OCI-LY7 (cell line): ENCODE data around the gene TUBGCP2. TPM values are rescaled to one million over a fixed set of nuclear protein-coding genes. Genes with fewer than 3 reads are reported as not detected.

Experiments
- BruUV-seq: library from RNA; stranded (reverse); fragments of 400-500 nt; replicated peaks from 2 replicates; lab custom pipeline; 2021; lab: Mats Ljungman, UMichigan
- CTCF ChIA-PET: fragments of 300-600 bp; sonication (Branson Sonifier 250); formaldehyde crosslinking; loops from one replicate; lab custom pipeline; 2022; ENCODE audit warnings: antibody characterized with exemption; ENCODE audit not compliant: unreplicated experiment; lab: Charles Lee
- POLR2A ChIA-PET: fragments of 300-600 bp; sonication (Branson Sonifier 250); formaldehyde crosslinking; loops from one replicate; lab custom pipeline; 2022; ENCODE audit warnings: antibody characterized with exemption; lab: Charles Lee
- DNase-seq: peaks from one replicate; pipeline ENCODE4 v3.0.0-alpha.2; 2015; ENCODE audit warnings: low spot score
- H2AFZ ChIP-seq: fragments of 200-600 bp; sonication (generic), shearing (Covaris generic); 2 replicates; pipeline ENCODE4 v1.6.1; 2014; ENCODE audit warnings: mild to moderate bottlenecking, antibody characterized with exemption, low read length, moderate library complexity
- H3K27ac ChIP-seq: fragments of 200-600 bp; sonication (generic); 2 replicates; pipeline ENCODE4 v1.5.1; 2014; ENCODE audit warnings: mixed run types, low read depth, mild to moderate bottlenecking, moderate library complexity, low read length, inconsistent platforms; ENCODE audit not compliant: poor library complexity, severe bottlenecking
- H3K36me3 ChIP-seq: fragments of 200-600 bp; sonication (generic); 2 replicates; pipeline ENCODE4 v1.6.1; 2014; ENCODE audit warnings: mild to moderate bottlenecking, antibody characterized with exemption, low read length, moderate library complexity, mixed read lengths; ENCODE audit not compliant: insufficient read depth
- H3K4me1 ChIP-seq: fragments of 200-600 bp; sonication (generic); 2 replicates; pipeline ENCODE4 v1.5.1; 2014; ENCODE audit warnings: mild to moderate bottlenecking, low read length; ENCODE audit not compliant: insufficient read depth, poor library complexity, severe bottlenecking
- H3K4me2 ChIP-seq: fragments of 200-600 bp; sonication (generic); 2 replicates; pipeline ENCODE4 v1.6.1; 2014; ENCODE audit warnings: mild to moderate bottlenecking, low read length
- H3K4me3 ChIP-seq: fragments of 200-600 bp; sonication (generic); 2 replicates; pipeline ENCODE4 v1.5.1; 2014; ENCODE audit warnings: mild to moderate bottlenecking, low read depth, low read length; ENCODE audit not compliant: poor library complexity, severe bottlenecking
- H3K79me2 ChIP-seq: fragments of 200-600 bp; sonication (generic); 2 replicates; pipeline ENCODE4 v1.6.1; 2016; ENCODE audit warnings: low read depth, mild to moderate bottlenecking, low read length, moderate library complexity, mixed read lengths; ENCODE audit not compliant: insufficient read depth
- H3K9me2 ChIP-seq: fragments of 200-600 bp; sonication (generic); 2 replicates; pipeline ENCODE4 v1.6.1; 2016; ENCODE audit warnings: mild to moderate bottlenecking, low read length, mixed read lengths; ENCODE audit not compliant: insufficient read depth
- H3K9me3 ChIP-seq: fragments of 200-600 bp; sonication (generic); 2 replicates; pipeline ENCODE4 v1.6.1; 2014; ENCODE audit warnings: mild to moderate bottlenecking, mixed run types, low read length, mixed read lengths
- H4K20me1 ChIP-seq: fragments of 200-600 bp; sonication (generic); 2 replicates; pipeline ENCODE4 v1.6.1; 2014; ENCODE audit warnings: mild to moderate bottlenecking, antibody characterized with exemption, low read length, moderate library complexity, mixed read lengths; ENCODE audit not compliant: insufficient read depth
- EZH2phosphoT487 ChIP-seq: fragments of 200-600 bp; sonication (generic); IDR thresholded peaks from 2 replicates; pipeline ENCODE4 v1.6.1; 2018; ENCODE audit warnings: low read depth, borderline replicate concordance, mild to moderate bottlenecking, mixed run types, antibody characterized with exemption, low read length, moderate library complexity, mixed read lengths
- intact Hi-C: fragments of 100-400 bp; cut with micrococcal nuclease; formaldehyde crosslinking; loops from one replicate; pipeline ENCODE4 v1.10.0; 2022; ENCODE audit not compliant: unreplicated experiment
- total RNA-seq, 2 experiments: library from RNA; depleted of rRNA in 1 of 2; stranded (reverse); fragments of >200 nt in 1 of 2; shearing (Covaris generic) in 1 of 2; gene quantifications; 2 replicates each; pipeline ENCODE4 v1.2.3, GENCODE V29; 2014 to 2022
- TF ChIP-seq, protein P1 (sequence below): fragments of 200-600 bp; sonication (generic); conservative IDR thresholded peaks from 2 replicates; pipeline ENCODE4 v1.5.1; 2014; ENCODE audit warnings: mild to moderate bottlenecking, antibody characterized with exemption, low read length, moderate library complexity, mixed read lengths

Gene TUBGCP2
- total RNA-seq, 2 experiments from 2014 or later, result 40.5 to 56.1 TPM

- CTCF ChIA-PET, result no interaction called here
- Histone ChIP-seq H3K79me2 (peaks cover 20% of the 10 kb centered on the region), H3K4me3 (no peak overlapping the region), H2AFZ (no peak overlapping the region), H3K9me3 (no peaks in the 10 kb centered on the region), H4K20me1 (no peaks in the 10 kb centered on the region), H3K27ac (no peak overlapping the region), H3K4me2 (no peak overlapping the region), H3K36me3 (peaks cover 48% of the 10 kb centered on the region), H3K4me1 (peaks cover 1% of the 10 kb centered on the region), H3K9me2 (no peaks in the 10 kb centered on the region)
- intact Hi-C loops, result no loop called here
- POLR2A ChIA-PET, result no interaction called here
- BruUV-seq, result no TSS peak
- DNase-seq, result no peak
- no peak for TF ChIP-seq EZH2phosphoT487
- TF ChIP-seq, protein P1, sequence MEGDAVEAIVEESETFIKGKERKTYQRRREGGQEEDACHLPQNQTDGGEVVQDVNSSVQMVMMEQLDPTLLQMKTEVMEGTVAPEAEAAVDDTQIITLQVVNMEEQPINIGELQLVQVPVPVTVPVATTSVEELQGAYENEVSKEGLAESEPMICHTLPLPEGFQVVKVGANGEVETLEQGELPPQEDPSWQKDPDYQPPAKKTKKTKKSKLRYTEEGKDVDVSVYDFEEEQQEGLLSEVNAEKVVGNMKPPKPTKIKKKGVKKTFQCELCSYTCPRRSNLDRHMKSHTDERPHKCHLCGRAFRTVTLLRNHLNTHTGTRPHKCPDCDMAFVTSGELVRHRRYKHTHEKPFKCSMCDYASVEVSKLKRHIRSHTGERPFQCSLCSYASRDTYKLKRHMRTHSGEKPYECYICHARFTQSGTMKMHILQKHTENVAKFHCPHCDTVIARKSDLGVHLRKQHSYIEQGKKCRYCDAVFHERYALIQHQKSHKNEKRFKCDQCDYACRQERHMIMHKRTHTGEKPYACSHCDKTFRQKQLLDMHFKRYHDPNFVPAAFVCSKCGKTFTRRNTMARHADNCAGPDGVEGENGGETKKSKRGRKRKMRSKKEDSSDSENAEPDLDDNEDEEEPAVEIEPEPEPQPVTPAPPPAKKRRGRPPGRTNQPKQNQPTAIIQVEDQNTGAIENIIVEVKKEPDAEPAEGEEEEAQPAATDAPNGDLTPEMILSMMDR, result peak; percentile 12; the same call in 1 of the 2 replicates
Observed at GRCh38 chr10:133302230-133302629, 6.4 kb downstream of the TUBGCP2 start.

- Histone ChIP-seq H3K4me2 (no peak overlapping the region), H3K4me3 (no peak overlapping the region), H4K20me1 (no peaks in the 10 kb centered on the region), H3K36me3 (peaks cover 70% of the 10 kb centered on the region), H3K79me2 (peaks cover 4% of the 10 kb centered on the region; the same call in 1 of the 2 replicates), H3K27ac (no peak overlapping the region), H3K9me3 (no peaks in the 10 kb centered on the region), H2AFZ (no peak overlapping the region), H3K4me1 (no peaks in the 10 kb centered on the region), H3K9me2 (no peaks in the 10 kb centered on the region)
- POLR2A ChIA-PET, result interaction anchor here (1.1 kb wide), 1 partner anchor 15 kb away, joined by 3 read pairs; no protein-coding TSS in a partner anchor
- intact Hi-C loops, result no loop called here
- no peak for TF ChIP-seq EZH2phosphoT487
- TF ChIP-seq, protein P1, result no peak
- DNase-seq, result no peak
- CTCF ChIA-PET, result no interaction called here
- no TSS peak for BruUV-seq
Observed at GRCh38 chr10:133299738-133300137, 8.9 kb downstream of the TUBGCP2 start.

DNA sequence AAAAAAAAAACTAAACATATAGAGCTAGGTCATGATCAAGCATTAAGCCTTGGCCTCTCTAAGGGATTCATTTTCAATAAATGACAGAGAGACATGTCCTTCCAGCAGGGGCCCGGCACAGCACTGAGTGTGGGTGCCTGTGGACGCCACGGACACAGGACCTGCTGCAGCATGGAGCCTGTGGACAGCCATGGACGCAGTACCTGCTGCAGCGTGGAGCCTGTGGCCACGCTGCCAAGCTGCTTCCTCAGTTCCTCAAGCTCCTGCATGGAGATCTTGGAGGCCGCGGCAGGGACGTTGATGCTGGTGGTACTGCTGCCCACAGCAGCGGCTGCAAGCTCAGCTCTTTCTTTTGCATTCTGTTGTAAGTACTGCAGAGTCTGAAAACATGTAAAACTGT, 9.4 kb downstream of the TUBGCP2 start:
- no peak overlapping the region for H3K4me2 ChIP-seq
- ChIA-PET POLR2A (interaction anchor here (1.1 kb wide), 1 partner anchor 15 kb away, joined by 3 read pairs; no protein-coding TSS in a partner anchor), CTCF (interaction anchor here (0.6 kb wide), 1 partner anchor 221 kb away, joined by 3 read pairs; no protein-coding TSS in a partner anchor)
- no TSS peak for BruUV-seq
- no peaks in the 10 kb centered on the region for H3K9me3 ChIP-seq
- H3K36me3 ChIP-seq, result peaks cover 76% of the 10 kb centered on the region
- no peaks in the 10 kb centered on the region for H3K9me2 ChIP-seq
- intact Hi-C loops, result no loop called here
- no peaks in the 10 kb centered on the region for H4K20me1 ChIP-seq
- TF ChIP-seq, protein P1, result no peak
- no peak for TF ChIP-seq EZH2phosphoT487
- no peak overlapping the region for H2AFZ ChIP-seq
- no peak overlapping the region for H3K4me3 ChIP-seq
- DNase-seq, result no peak
- H3K79me2 ChIP-seq, result peaks cover 2% of the 10 kb centered on the region; the same call in 1 of the 2 replicates
- no peak overlapping the region for H3K27ac ChIP-seq
- H3K4me1 ChIP-seq, result no peaks in the 10 kb centered on the region
